Psoas muscle (tissue), 8 donors: Measurements from ENCODE around the gene TIMELESS. TPM values are rescaled to one million over a fixed set of nuclear protein-coding genes. Genes with fewer than 3 reads are reported as not detected.
"Not testable (repeated sequence)": the region's sequence is repeated elsewhere in the genome, so short reads cannot be mapped to it uniquely, and the experiment has no call there.

Experiments used
- ATAC-seq, 4 donors: fragments of 200-7000 bp; cut with Tn5 transposase; one replicate each; pipeline ENCODE4 v1.9.1; 2020; ENCODE audit warnings: moderate library complexity in 3 of 4, mild to moderate bottlenecking in 2 of 4
- DNase-seq, 2 donors: peaks; one replicate each; pipeline ENCODE4 v3.0.0-alpha.2; 2020
- H3K27ac ChIP-seq: fragments of 200-600 bp; one replicate; pipeline ENCODE4 v1.8.0; 2022
- H3K27me3 ChIP-seq, 3 donors: fragments of 200-600 bp in 1 of 3; one replicate each; pipeline versions ENCODE4 v1.6.1 to v1.8.0; 2013 to 2022; ENCODE audit warnings: low read length in 2 of 3, mild to moderate bottlenecking in 2 of 3, moderate library complexity in 1 of 3; ENCODE audit not compliant: insufficient read depth in 3 of 3
- H3K36me3 ChIP-seq, 2 donors: fragments of 200-600 bp in 1 of 2; one replicate each; pipeline versions ENCODE4 v1.6.1 to v1.8.0; 2013 to 2022; ENCODE audit warnings: low read depth in 1 of 2, mild to moderate bottlenecking in 1 of 2, moderate library complexity in 1 of 2; ENCODE audit not compliant: insufficient read depth in 1 of 2
- H3K4me1 ChIP-seq: fragments of 200-600 bp; one replicate; pipeline ENCODE4 v1.8.0; 2022
- H3K4me3 ChIP-seq: fragments of 200-600 bp; one replicate; pipeline ENCODE4 v1.8.0; 2022; ENCODE audit warnings: mild to moderate bottlenecking
- H3K9me3 ChIP-seq: fragments of 200-600 bp; one replicate; pipeline ENCODE4 v1.8.0; 2022
- CTCF ChIP-seq: fragments of 200-600 bp; IDR thresholded peaks from one replicate; pipeline ENCODE4 v1.8.0; 2022; ENCODE audit warnings: antibody characterized with exemption
- WGBS, 3 donors: extraction: QIAGEN DNeasy Blood & Tissue Kit; methylation state at CpG; one replicate each; pipeline versions ENCODE4 v1.1.6 to v1.1.7; 2013; 5-methylcytosine and 5-hydroxymethylcytosine counted together
- intact Hi-C, 2 donors: fragments of 100-400 bp; cut with DNase I; formaldehyde crosslinking; loops; one replicate each; pipeline versions ENCODE4 v1.11.0 to v1.14.2; 2022
- long read RNA-seq, 2 donors: library from polyadenylated mRNA; unstranded; transcript quantifications; one replicate each; pipeline ENCODE4 v2.0.0, GENCODE V29; 2021
- polyA plus RNA-seq, 3 donors: library from polyadenylated mRNA; stranded (reverse); fragments of 200-250 nt; gene quantifications; one replicate each; pipeline ENCODE4 v1.2.3, GENCODE V29; 2013
- total RNA-seq, 4 donors: library from RNA; stranded (reverse); fragmentation: NEBNext Ultra II Directional in 2 of 4; extraction: Animal tissue kit (Norgen Biotek cat#: 25700) in 2 of 4; gene quantifications; one replicate each; pipeline versions ENCODE4 v1.2.1 to v1.2.4, GENCODE V29; 2021 to 2023
- donor health status: healthy with polysubstance abuse.
- donor health status: DM: no; HTN: no; CAD: no; lungs with moderate emphysema.
- donor health status: Bipolar disorder and iron deficiency.
- donor health status: healthy.
- donor health status: DM: yes; HTN: yes; CAD: no.
- donor health status: DM: no; HTN: no; CAD: no.
- donor health status: DM: no; HTN: no; CAD: no.
- donor health status: DM: yes; HTN: yes; CAD: no.

Gene TIMELESS
- 1 to 10 TPM; 2.8 to 4.3 (median 3.7) TPM for total RNA-seq
- polyA plus RNA-seq = 1 to 10 TPM; 3.3 to 5.2 (median 4.8) TPM
- long read RNA-seq, donor 1, full-length matches to known transcripts = 3 of 8 reads
- long read RNA-seq, donor 1, partial matches to known transcripts = 2 of 8 reads
- long read RNA-seq, donor 1, other reads (novel, unspliced or antisense) = 3 of 8 reads
- long read RNA-seq, donor 2, full-length matches to known transcripts = 7 of 16 reads
- long read RNA-seq, donor 2, partial matches to known transcripts = 7 of 16 reads
- long read RNA-seq, donor 2, other reads (novel, unspliced or antisense) = 2 of 16 reads

- Histone ChIP-seq H3K27me3 (no peaks in the 10 kb centered on the region), H3K4me3 (peak within 1 kb of the TSS; percentile 74), H3K27ac (peak within 1 kb of the TSS; percentile 86), H3K9me3 (no peaks in the 10 kb centered on the region), H3K36me3 (no peaks in the 10 kb centered on the region), H3K4me1 (peaks cover 3% of the 10 kb centered on the region)
- WGBS, 3 donors = 0 to 1% (median 0%) methylated on average over 50 to 58 of the region's 58 CpGs
- no peak for TF ChIP-seq CTCF
- intact Hi-C loops = loop anchor here in 1 of 2 donors (5.0 kb wide), 1 partner anchor 87 kb away; the partner anchor contains the start of genes APOF and STAT2
- ATAC-seq (peak; percentile 98 to 99 (median 98)), DNase-seq (peak; percentile 86 to 93)
These were observed at the start of gene TIMELESS for GRCh38 chr12:56448860-56449621. TSS of gene TIMELESS (minus strand) at chr12:56449426. CDS start at chr12:56434170, 15,256 bp downstream.

- 76 to 80% (median 79%) methylated on average over 14 of the region's 14 CpGs for WGBS, 3 donors
- H3K36me3 ChIP-seq, intact Hi-C loops, DNase-seq, ATAC-seq, H3K27me3 ChIP-seq, H3K4me3 ChIP-seq, H3K4me1 ChIP-seq, H3K27ac ChIP-seq, H3K9me3 ChIP-seq: not testable (repeated sequence)
These were observed 49.1 kb upstream of the TIMELESS start for GRCh38 chr12:56498126-56498902.

- H3K27ac ChIP-seq, H3K9me3 ChIP-seq, H3K4me1 ChIP-seq, intact Hi-C loops, H3K36me3 ChIP-seq, ATAC-seq: not testable (repeated sequence)
- Histone ChIP-seq H3K4me3 (peak overlapping the region; percentile 36), H3K27me3 (peaks cover 0 to 12% (median 0%) of the 10 kb centered on the region in 3 donors)
- peak; percentile 42 for TF ChIP-seq CTCF
- peak; percentile 65 to 77 for DNase-seq
- WGBS, 3 donors = 7 to 11% (median 8%) methylated on average over 14 to 17 of the region's 17 CpGs
These were observed 47.5 kb upstream of the TIMELESS start for GRCh38 chr12:56496704-56497103.

GRCh38 chr12:56494481-56494880, 45.3 kb upstream of the TIMELESS start:
- H3K36me3 ChIP-seq, H3K4me3 ChIP-seq, H3K9me3 ChIP-seq, H3K4me1 ChIP-seq, intact Hi-C loops, H3K27ac ChIP-seq, ATAC-seq, DNase-seq: not testable (repeated sequence)
- 94 to 97% (median 96%) methylated on average over 21 to 27 of the region's 27 CpGs for WGBS, 3 donors
- H3K27me3 ChIP-seq = peaks cover 0 to 33% (median 4%) of the 10 kb centered on the region in 3 donors

GRCh38 chr12:56494106-56494415, 44.8 kb upstream of the TIMELESS start:
- H3K4me3 ChIP-seq, ATAC-seq, DNase-seq, intact Hi-C loops, H3K9me3 ChIP-seq, H3K36me3 ChIP-seq, H3K27ac ChIP-seq, H3K4me1 ChIP-seq: not testable (repeated sequence)
- WGBS, 3 donors = 91 to 99% (median 95%) methylated on average over 10 to 15 of the region's 15 CpGs
- peaks cover 0 to 37% (median 4%) of the 10 kb centered on the region in 3 donors for H3K27me3 ChIP-seq

GRCh38 chr12:56493409-56494105, 44.3 kb upstream of the TIMELESS start:
- H3K4me1 ChIP-seq, H3K9me3 ChIP-seq, intact Hi-C loops, H3K36me3 ChIP-seq, H3K27ac ChIP-seq, H3K4me3 ChIP-seq, DNase-seq, ATAC-seq: not testable (repeated sequence)
- 83 to 91% (median 87%) methylated on average over 29 to 31 of the region's 31 CpGs for WGBS, 3 donors
- H3K27me3 ChIP-seq = peaks cover 0 to 42% (median 4%) of the 10 kb centered on the region in 3 donors
